GM18873 (cell line): Measurements from ENCODE around the gene MMP20.
A peak's percentile ranks its signal among the peaks of the same experiment; 100 is the strongest.
"Not testable (repeated sequence)": the region's sequence is repeated elsewhere in the genome, so short reads cannot be mapped to it uniquely, and the experiment has no call there.

Experiments
- ATAC-seq: cut with Tn5 transposase; IDR thresholded peaks from one replicate; pipeline ENCODE4 v1.9.1; 2021; ENCODE audit warnings: mild to moderate bottlenecking, moderate library complexity, moderate number of reproducible peaks; ENCODE audit not compliant: unreplicated experiment, low FRiP score

The MMP20 gene

GRCh38 chr11:102625177-102625576 lies at the start of gene MMP20:
MMP20 (minus strand) TSS chr11:102625332; CDS start chr11:102625319, 13 bp downstream.
- ATAC-seq = no peak

- peak; percentile 78 for ATAC-seq
Observed at GRCh38 chr11:102669664-102670063, 44.5 kb upstream of the MMP20 start.

GRCh38 chr11:102666331-102666957 lies 41.3 kb upstream of the MMP20 start:
- ATAC-seq = peak; percentile 44

- ATAC-seq = no peak
Observed at GRCh38 chr11:102664001-102664752, 39.0 kb upstream of the MMP20 start.

- no peak for ATAC-seq
Observed at GRCh38 chr11:102662607-102663006, 37.5 kb upstream of the MMP20 start.

GRCh38 chr11:102661040-102661439 lies 35.9 kb upstream of the MMP20 start:
- ATAC-seq = no peak

GRCh38 chr11:102656528-102656927 lies 31.4 kb upstream of the MMP20 start:
- no peak for ATAC-seq

- ATAC-seq = no peak
Observed at GRCh38 chr11:102655547-102655946, 30.4 kb upstream of the MMP20 start.

- no peak for ATAC-seq
Observed at GRCh38 chr11:102654761-102655160, 29.6 kb upstream of the MMP20 start.

- ATAC-seq = no peak
Observed at GRCh38 chr11:102653744-102654291, 28.7 kb upstream of the MMP20 start.

- no peak for ATAC-seq
Observed at GRCh38 chr11:102647430-102647829, 22.3 kb upstream of the MMP20 start.

GRCh38 chr11:102643941-102644340 lies 18.8 kb upstream of the MMP20 start:
- no peak for ATAC-seq

- no peak for ATAC-seq
Observed at GRCh38 chr11:102640946-102641345, 15.8 kb upstream of the MMP20 start.

- no peak for ATAC-seq
Observed at GRCh38 chr11:102639656-102640055, 14.5 kb upstream of the MMP20 start.

GRCh38 chr11:102637731-102638130 lies 12.6 kb upstream of the MMP20 start:
- ATAC-seq = no peak

GRCh38 chr11:102633385-102634026 lies 8.4 kb upstream of the MMP20 start:
- ATAC-seq = no peak

- ATAC-seq = no peak
Observed at GRCh38 chr11:102632026-102632425, 6.9 kb upstream of the MMP20 start.

GRCh38 chr11:102630598-102631448 lies 5.7 kb upstream of the MMP20 start:
- no peak for ATAC-seq

- not testable (repeated sequence) for ATAC-seq
Observed at GRCh38 chr11:102629908-102630307, 4.8 kb upstream of the MMP20 start.

GRCh38 chr11:102626676-102627075 lies 1.5 kb upstream of the MMP20 start:
- ATAC-seq = no peak
